ENCODE data around the gene CER1.

CER1 gene

GRCh38 chr9:14722391-14723035, at the start of gene CER1:
Gene CER1, minus strand, starts transcription at chr9:14722733. Its CDS starts 61 bp downstream, at chr9:14722672.
- no peak for DNase-seq (ENCODE audit: low read depth, low spot score)

GRCh38 chr9:14770592-14770991, 48.1 kb upstream of the CER1 start:
- H3K27ac ChIP-seq, result no peak overlapping the region
- no peak for DNase-seq (ENCODE audit: low read depth, low spot score)

More at GRCh38 chr9:14722391-14723035, at the start of gene CER1:
- no peak within 1 kb of the TSS for H3K27ac ChIP-seq

- no peak overlapping the region for H3K27ac ChIP-seq
- DNase-seq (ENCODE audit: low read depth, low spot score), result no peak
Measured at GRCh38 chr9:14769230-14769571, 46.7 kb upstream of the CER1 start.

GRCh38 chr9:14768405-14769229, 46.1 kb upstream of the CER1 start:
- no peak overlapping the region for H3K27ac ChIP-seq
- no peak for DNase-seq (ENCODE audit: low read depth, low spot score)

- no peak for DNase-seq (ENCODE audit: low read depth, low spot score)
- H3K27ac ChIP-seq, result no peak overlapping the region
Measured at GRCh38 chr9:14766299-14766698, 43.8 kb upstream of the CER1 start.

GRCh38 chr9:14761584-14761983, 39.1 kb upstream of the CER1 start:
- H3K27ac ChIP-seq, result no peak overlapping the region
- DNase-seq (ENCODE audit: low read depth, low spot score), result no peak

GRCh38 chr9:14760060-14760459, 37.5 kb upstream of the CER1 start:
- no peak overlapping the region for H3K27ac ChIP-seq
- no peak for DNase-seq (ENCODE audit: low read depth, low spot score)

GRCh38 chr9:14756291-14756690, 33.8 kb upstream of the CER1 start:
- DNase-seq (ENCODE audit: low read depth, low spot score), result no peak
- H3K27ac ChIP-seq, result no peak overlapping the region

- no peak overlapping the region for H3K27ac ChIP-seq
- DNase-seq (ENCODE audit: low read depth, low spot score), result no peak
Measured at GRCh38 chr9:14752871-14753270, 30.3 kb upstream of the CER1 start.

- DNase-seq (ENCODE audit: low read depth, low spot score), result no peak
- no peak overlapping the region for H3K27ac ChIP-seq
Measured at GRCh38 chr9:14752271-14752670, 29.7 kb upstream of the CER1 start.

- H3K27ac ChIP-seq, result no peak overlapping the region
- DNase-seq (ENCODE audit: low read depth, low spot score), result no peak
Measured at GRCh38 chr9:14750821-14751220, 28.3 kb upstream of the CER1 start.

- DNase-seq (ENCODE audit: low read depth, low spot score), result no peak
- no peak overlapping the region for H3K27ac ChIP-seq
Measured at GRCh38 chr9:14749741-14750211, 27.2 kb upstream of the CER1 start.

GRCh38 chr9:14748373-14748772, 25.8 kb upstream of the CER1 start:
- DNase-seq (ENCODE audit: low read depth, low spot score), result no peak
- no peak overlapping the region for H3K27ac ChIP-seq

GRCh38 chr9:14747111-14747510, 24.6 kb upstream of the CER1 start:
- peak; percentile 88 for DNase-seq (ENCODE audit: low read depth, low spot score)

GRCh38 chr9:14746626-14747025, 24.1 kb upstream of the CER1 start:
- no peak for DNase-seq (ENCODE audit: low read depth, low spot score)
- peak overlapping the region; percentile 67 for H3K27ac ChIP-seq

More at GRCh38 chr9:14747111-14747510, 24.6 kb upstream of the CER1 start:
- H3K27ac ChIP-seq, result peak overlapping the region; percentile 67

- H3K27ac ChIP-seq, result no peak overlapping the region
- DNase-seq (ENCODE audit: low read depth, low spot score), result no peak
Measured at GRCh38 chr9:14744768-14745167, 22.2 kb upstream of the CER1 start.

GRCh38 chr9:14741369-14741768, 18.8 kb upstream of the CER1 start:
- DNase-seq (ENCODE audit: low read depth, low spot score), result no peak
- H3K27ac ChIP-seq, result no peak overlapping the region

GRCh38 chr9:14733133-14733532, 10.6 kb upstream of the CER1 start:
- H3K27ac ChIP-seq, result no peak overlapping the region
- DNase-seq (ENCODE audit: low read depth, low spot score), result no peak

- H3K27ac ChIP-seq, result no peak overlapping the region
- DNase-seq (ENCODE audit: low read depth, low spot score), result no peak
Measured at GRCh38 chr9:14731294-14731981, 8.9 kb upstream of the CER1 start.

GRCh38 chr9:14730461-14730898, 7.9 kb upstream of the CER1 start:
- no peak overlapping the region for H3K27ac ChIP-seq
- DNase-seq (ENCODE audit: low read depth, low spot score), result no peak

- DNase-seq (ENCODE audit: low read depth, low spot score), result no peak
Measured at GRCh38 chr9:14723301-14723700, 768 bp upstream of the CER1 start.

More at GRCh38 chr9:14723301-14723700, 768 bp upstream of the CER1 start:
- no peak overlapping the region for H3K27ac ChIP-seq
